HG03342 (cell line): ENCODE measurements around the gene HBEGF.

Experiments used
- ATAC-seq: cut with Tn5 transposase; IDR thresholded peaks from one replicate; pipeline ENCODE4 v1.9.1; 2021; ENCODE audit warnings: mild to moderate bottlenecking, moderate library complexity; ENCODE audit not compliant: unreplicated experiment

The HBEGF gene

DNA sequence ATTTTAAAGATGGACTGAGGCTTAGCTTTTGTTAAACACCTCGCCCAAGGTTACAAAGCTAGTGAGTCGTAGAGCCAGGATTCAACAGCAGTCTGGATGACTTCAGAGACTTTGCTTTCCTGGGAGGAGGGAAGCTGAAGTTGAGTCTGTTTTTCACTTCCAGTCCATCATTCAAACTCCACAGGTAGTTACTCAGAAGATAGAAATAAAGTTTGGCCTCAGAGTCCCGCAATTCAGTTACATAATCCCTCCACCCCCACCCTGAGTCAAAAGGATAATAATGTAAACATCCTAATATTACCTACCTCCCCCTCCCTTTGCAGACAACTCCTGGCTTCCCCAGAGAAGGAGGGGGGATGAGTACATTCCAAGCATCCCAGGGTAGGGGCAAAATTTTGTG is 8.1 kb downstream of the HBEGF start:
- no peak for ATAC-seq

DNA sequence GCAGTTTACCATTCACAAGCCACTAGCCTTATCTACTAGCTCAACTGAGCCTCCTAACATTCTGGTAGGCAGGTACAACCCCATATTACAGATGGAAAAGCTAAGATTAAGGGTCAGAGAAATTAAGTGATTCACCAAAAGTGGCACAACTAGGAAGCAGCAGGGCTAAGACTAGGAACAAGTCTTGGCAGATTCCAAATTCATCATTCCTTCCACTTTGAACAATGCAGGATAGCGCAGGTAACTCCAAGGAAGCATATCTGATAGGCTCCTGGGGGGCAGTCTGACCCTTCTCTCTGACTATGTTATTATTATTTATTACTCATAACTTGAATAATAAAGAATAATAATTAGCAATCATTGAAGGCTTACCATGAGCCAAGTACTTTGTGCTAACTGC is 8.5 kb downstream of the HBEGF start:
- no peak for ATAC-seq

DNA sequence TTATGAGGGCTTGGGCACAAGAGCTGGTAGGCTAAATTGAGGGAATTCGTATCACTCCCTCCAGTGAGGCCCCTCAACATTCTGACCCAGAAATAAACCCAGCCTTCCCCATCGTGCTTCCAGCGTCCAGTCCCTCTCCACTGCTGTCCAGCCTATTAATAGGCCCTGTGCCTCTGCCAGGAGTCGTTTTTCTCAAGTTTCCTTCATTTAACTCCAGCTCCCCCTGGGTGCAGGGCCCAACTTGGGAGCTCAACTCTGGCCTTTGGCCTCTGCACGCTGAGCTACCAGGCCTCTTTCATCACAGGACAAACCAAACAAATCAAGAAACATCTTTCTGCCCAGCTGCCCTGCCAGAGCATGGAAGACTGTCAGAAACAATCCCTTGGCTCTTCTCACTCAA is 10.0 kb downstream of the HBEGF start:
- no peak for ATAC-seq

DNA sequence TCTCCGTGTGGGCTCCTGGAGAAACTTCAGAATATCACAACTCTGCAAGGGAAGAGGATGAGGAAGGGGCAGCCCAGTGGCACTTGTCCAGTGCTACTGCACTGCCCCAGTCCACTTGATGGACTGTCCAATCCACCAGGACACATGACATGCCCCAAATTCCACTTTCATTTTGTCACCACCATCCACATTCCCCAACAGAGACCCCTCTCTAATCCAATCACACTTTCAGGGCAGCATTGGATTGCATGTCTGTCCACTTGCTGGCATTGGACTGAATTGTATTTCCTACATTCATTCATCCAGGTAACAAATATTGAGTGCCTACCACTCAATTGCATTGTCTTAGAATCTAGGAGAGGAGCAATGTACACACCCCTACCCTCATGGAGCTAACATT is 14.8 kb downstream of the HBEGF start:
- ATAC-seq = no peak

DNA sequence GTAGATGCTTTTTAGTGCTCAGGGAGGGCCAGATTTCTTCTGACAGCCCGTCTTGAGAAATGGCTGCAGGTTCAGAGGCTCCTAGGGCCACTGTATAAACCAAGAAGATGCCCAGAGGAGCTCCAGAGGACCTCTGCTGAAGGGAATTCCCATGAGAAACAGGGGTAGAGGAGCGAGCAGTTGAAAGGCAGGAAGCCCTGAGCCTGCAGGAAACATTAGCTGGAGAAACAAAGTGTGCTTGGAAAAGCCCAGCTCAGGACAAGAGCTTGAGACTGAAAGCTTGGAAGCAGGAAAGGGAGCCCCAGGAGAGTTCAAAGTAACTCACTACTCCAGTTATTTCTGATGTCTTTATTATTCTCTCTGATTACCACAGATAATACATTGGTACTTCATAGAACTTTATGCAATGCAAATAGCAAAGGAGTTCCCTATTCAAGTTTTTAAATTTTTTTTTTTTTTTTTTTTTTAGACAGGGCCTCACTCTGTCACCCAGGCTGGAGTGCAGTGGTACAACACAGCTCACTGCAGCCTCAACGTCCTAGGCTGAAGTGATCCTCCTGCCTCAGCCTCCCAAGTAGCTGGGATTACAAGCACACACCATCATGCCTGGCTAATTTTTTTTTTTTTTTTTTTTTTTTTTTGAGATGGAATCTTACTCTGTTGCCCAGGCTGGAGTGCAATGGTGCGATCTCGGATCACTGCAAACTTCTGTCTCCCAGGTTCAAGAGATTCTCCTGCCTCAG is 16.5 kb downstream of the HBEGF start:
- ATAC-seq = no peak

DNA sequence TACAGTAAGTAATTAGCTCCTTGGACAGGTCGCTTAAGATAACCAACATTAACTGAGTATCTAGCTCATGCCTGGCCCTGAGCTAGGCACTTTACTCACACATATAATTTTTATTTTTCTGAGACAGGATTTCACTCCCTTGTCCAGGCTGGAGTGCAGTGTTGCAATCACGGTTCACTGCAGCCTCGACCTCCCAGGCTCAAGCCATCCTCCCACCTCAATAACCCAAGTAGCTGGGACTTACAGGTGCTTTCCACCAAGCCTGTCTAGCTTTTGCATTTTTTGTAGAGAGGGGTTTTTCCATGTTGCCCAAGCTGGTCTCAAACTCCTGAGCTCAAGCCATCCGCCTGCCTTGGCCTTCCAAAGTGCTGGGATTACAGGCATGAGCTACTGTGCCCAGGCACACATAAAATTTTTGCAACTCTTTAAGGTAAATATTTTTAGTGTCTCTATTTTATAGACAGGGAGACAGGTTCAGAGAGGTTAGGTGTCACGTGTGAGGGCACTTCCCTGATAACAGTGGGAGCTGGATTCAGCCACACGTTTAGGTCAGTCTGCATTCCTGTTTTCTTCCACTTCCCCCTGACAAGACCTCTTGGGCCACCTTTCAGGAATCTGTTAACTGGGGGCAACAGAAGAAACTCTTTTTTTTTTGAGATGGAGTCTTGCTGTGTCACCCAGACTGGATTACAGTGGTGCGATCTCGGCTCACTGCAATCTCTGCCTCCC is 18.2 kb downstream of the HBEGF start:
- no peak for ATAC-seq

DNA sequence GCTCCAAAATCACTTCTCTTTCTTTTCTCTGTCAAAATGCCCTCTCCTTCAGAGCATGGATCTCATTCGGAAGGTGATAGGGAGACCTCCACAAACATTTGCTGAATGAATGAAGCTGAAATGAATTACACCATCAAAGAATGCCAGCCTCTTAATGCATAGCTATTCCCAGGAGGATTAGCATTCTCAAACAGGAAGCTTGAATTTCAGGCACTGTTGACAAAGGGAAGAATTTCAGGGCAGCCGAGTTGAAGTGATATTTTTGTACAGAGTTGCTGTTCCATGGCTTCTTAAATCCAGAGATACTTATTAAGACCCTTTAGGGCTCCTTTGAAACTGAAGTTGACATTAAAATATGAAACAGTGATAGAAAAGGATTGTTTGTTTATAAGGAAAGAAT is 18.8 kb downstream of the HBEGF start:
- ATAC-seq = no peak

DNA sequence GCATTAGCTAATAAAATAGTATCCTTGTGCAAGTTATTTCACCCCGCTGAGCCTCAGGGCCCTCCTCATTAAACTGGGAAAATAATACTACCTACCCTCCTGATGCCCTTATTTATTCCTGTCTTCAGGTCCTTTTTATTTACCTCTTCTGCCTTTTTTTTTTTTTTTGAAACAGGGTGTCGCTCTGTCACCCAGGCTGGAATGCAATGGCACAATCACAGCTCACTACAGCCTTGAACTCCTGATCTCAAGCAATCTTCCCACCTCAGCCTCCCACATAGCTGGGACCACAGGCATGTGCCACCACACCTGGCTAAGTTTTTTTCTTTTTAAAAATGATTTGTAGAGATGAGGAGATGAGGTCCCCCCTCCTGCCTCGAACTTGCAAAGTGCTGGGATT is 20.9 kb downstream of the HBEGF start:
- ATAC-seq = no peak

DNA sequence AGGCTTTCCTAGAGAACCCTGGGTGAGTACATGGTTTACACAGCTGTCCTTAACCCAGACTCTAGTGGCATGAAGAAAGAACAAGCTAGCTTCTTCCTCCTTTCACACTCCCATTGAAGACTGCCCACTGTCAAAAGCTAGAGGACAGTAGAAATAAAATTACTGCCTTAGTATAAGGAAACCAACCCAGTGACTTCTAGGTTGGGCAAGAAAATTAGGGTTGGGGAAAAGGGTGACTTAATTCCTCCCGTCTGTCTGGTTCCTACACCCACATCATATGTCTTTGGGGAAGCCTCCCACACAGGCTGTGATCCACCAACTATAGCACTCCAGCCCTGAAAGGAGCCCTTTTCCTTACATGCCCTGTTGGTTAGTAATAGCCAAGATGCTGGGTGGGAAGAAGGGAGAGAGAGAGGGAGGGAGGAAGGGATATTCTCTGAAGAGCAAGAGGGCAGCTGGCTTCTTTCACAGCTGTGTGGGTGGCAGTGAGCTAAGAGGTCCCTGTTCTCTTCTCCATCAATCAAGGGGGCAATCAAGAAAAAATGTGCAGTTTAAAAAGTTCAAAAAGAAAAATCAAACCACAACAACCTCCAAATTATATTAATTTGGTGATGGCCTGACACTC is 21.7 kb downstream of the HBEGF start:
- no peak for ATAC-seq

DNA sequence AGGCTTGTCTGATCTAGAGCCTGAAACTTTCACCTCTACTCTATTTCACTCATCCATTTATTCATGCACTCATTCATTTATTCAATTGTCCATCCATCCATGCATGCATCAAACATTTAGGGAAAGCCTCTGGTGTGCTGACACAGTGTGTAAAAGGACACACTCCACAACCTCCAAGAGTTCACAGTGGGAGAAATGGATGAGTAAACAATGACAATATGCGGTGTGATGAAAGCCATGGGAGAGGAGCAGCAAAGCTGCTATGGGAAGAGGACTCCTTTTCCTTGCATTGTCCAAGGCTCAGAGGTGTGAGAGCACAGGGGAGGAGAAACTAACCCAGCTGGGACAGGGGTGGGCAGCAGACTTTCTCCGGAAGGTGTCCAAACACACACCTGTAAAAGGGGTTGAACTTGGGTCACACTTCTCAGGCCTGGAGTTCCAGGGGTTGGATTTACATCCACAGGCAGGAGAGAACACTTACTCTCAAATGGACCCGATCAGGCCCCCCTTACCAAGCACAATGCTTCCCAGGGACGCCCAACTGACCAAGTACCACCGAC is 22.3 kb downstream of the HBEGF start:
- ATAC-seq = no peak

DNA sequence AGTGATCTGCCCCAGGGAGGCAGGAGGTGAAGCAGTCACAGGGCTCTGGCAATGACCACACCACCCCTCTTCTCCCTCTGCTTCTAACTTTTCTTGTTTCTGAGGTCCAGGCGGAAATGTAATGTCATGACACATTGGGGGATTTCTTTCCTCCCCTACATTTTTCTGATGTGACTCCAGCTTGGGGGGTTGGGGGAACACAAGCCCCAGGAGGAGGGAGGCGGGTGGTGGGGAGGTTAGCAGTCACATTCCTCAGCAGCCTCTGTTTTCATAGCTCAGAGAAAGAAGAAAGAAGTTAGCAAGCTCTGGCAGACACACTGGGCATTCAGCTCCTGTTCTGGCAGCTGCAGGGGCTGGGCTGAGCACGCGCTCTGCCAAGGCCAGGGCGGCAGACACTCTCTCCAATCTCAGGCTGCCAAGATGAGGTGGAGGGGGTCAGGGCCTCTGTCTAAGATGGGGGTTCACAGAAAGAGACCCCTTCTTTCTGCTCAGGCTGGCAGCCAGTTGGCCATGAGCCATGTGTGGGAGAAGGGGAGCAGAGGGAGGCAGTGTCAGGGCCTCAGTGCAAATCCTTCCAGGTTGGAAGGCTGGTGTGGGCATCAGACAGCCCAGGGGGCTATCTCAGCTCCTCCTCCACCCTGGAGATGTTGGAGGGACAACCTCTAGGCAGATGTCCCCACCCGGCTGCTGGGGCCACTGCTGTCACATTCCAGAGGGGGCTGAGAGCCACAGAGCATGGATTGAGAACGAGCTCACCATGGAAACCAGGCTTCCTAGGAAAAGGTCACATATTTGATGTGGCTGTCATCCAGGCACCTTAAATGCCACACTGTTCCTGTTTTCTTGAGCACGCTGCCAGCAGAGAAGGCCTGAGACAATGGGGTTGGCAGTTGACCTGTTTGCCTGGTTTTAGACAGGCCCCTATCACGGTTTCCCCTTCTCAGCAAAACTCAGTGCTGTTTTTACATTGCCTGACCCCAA is 23.4 kb downstream of the HBEGF start:
- ATAC-seq = no peak

DNA sequence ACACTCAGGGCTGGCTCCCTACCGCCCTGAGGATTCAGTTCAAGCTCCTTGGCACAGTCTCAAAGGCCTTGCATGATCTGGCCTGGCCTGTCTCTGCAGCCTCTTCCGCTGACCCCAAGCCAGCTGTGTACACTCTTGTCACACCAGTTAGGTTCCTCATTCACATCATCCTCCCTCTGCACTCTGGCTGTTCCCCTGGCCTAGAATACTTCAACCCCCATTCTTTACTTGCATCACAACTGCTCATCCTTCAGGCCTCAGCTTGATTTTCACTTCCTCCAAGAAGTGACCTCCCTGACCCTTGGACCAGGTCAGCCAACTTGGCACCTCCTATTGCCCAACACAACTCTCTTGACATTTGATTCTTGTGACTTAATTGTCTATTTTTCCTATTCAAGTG is 24.6 kb downstream of the HBEGF start:
- no peak for ATAC-seq

DNA sequence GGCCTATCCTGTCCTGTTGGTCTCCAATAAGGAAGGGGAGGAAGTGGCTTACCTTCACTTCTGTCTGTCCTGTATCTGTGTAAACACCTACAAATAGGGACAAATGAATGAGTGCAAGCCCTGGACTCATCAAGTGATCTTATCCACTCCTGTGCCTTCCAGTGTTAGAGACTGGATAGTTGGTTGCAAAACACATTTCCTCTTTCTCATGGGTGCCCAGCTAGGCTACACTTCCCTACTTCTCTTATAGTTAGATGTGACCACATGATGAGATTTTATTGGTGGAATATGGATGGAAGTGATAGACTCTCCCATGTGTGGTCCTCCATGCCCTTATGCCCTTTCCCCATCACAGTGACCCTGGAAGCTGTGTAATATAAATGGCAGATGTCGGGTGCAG is 26.6 kb downstream of the HBEGF start:
- ATAC-seq = no peak

DNA sequence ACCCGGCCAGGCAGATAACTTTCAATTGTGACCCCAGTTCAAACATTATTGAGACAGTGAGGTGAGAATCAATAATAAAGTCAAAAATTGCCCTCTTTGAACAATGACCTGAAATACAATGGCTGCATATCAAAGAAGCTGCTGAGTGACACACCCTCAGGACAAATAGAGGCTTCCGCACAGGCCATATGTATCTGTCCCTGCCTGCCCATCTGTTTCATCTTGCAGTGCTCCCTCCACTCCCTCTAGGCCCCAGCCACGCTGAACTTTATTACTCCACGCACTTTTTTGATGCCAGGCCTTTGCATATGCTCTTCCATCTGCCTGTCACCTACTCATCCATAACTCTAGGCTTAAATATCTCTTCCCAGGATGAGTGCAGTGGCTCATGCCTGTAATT is 27.6 kb downstream of the HBEGF start:
- no peak for ATAC-seq

DNA sequence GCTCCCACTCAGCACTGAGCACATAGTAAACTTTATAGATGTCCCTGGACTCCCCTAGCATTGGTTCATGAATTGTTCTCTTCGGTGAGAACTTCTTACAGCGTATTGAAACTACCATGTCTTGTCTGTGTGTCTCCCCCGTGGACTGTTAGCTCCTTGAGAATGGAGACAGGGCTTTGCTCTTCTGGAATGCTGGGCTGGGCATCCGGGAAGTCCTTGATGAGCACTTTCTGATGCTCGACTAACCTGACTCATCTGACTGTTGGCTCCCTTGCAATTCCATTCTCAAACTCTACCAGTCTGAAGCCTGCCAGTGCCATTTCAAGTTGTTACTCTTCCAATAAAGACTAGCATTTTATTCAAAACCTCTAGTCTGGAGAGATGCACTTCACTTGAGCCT is 28.5 kb downstream of the HBEGF start:
- ATAC-seq = no peak

DNA sequence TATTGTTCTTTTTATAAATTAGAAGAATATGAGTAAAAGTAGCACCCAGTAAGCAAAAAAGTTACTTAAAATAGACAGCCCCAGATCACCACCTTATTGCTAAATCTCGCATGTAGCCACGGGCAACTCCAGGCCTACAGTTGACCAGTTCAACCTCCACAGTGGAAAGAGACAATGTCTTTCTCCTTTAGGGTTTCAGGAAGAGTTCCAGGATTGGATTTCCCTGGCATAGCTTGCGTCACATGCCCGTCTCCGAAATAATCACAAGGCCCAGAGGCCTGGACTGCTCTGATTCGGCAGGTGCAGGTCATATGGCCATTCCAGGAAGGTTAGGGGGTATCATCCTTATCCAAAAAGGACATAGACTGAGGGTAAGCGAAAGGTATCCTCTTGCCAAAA is 33.6 kb downstream of the HBEGF start:
- ATAC-seq = no peak

DNA sequence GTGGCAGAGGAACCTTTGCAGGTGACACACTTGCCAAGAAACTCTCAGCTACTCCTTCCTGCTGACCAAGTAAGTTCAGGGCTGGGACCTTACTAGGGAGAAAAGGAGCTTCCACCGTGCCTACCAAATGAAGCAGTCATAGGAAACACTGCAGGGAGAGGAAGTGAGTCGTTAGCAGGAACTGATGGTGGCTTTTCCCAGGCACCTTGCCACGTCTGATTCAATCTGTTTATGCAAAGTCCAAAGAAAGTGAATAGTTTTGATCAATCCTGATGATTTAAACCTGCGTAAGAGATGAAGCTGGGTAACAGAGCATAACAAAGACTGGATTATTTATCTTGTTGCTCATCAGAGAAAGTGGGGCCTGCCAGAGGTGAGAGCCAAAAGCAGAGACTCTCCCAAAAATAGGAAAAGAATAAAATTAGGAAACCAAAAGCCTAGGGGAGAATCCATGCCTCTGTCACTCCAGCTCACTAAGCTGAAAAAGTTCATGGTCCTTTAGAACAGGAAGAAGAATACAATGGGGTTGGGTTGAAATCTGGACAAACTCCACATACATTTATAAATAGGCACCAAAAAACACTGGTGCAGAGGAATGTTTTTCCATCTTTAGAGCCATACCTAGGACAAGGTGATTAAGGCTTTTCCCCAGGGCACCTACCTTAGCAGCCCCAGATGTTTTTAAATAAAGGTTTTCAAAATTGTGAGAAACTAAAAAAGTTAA is 34.2 kb downstream of the HBEGF start:
- no peak for ATAC-seq

DNA sequence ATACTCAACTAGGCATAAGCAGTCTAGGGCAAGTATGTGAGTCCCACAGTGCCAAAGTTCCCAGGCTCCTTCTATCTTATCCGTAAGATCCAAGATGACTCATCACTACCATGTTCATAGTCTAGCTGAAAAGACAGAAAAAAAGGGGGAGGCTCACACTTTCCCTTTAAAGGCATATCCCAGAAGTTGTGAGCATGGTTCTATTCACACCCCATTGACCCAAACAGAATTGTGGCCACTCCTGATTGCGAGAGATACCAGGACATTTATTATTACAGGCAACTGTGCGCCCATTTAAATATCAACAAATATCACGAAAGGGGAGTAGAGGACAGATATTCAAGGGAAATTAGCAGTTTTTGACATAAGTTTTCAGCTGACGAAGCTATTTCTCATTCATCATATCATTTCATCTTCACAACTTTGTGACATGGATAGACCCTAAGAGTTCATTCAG is 35.4 kb downstream of the HBEGF start:
- no peak for ATAC-seq

DNA sequence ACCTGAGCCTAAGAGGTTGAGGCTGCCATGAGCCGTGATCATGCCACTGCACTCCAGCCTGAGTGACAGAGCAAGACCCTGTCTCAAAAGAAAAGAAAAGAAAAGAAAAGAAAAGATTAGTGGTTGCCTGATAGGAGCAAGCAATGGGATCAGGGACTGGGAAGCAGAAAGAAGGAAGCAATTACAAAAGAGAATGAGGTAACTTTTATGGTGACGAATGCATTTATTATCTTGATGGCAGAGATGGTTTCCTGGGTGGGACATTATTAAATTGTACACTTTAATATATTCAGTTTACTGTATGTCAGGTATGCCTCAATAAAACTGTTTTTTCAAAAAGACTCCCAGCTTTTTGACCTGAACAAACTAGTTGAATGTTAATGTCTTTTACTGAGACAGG is 36.0 kb downstream of the HBEGF start:
- ATAC-seq = no peak

DNA sequence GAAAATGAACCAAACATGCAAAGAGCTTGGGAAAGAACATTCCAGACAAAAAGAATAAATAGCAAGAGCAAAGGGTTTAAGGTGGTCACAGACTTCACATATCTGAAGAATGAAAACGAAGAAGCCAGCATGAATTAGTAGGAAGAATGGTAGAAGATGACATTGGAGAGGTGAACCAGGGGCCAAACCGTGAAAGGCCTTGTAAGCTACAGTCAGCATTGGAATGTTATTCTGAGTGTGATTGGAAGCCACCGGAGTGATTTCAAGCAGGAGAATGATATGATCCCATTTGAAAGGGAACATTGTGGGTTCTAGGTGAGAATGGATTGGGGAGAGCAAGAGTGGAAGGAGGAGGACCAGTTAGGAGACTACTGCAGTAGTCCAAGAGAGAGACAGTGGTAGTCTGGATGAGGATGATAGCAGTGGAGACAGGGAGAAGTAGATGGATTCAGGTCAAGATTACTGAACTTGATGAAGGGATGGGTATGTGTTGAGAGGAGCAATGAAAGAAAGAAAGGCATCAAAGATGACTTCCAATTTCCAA is 36.6 kb downstream of the HBEGF start:
- no peak for ATAC-seq
